ENCODE results near the gene CCDC170.

DNA sequence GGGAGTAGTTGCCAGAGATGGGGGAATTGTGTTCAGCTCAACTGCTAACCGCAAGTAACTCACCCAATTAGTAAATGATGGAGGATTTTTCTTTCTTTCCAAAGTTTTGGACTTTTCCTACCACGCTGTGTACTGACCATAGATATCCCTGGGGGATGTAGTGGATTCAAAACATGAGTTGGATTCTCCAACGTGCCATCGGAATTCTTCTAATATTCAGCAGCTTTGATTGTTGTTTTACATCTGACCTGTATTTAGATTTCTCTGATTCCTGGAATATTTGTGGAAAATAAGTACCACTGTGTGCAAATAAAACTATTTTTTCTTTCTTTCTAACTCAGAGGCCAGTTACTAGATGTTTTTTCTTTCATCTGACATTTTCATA lies 1.1 kb downstream of the CCDC170 start:
- no peak for TF ChIP-seq EZH2phosphoT487 (IDR thresholded peaks at IDR 0.05; ENCODE audit: borderline replicate concordance, low read depth)
- TF ChIP-seq, protein P1, sequence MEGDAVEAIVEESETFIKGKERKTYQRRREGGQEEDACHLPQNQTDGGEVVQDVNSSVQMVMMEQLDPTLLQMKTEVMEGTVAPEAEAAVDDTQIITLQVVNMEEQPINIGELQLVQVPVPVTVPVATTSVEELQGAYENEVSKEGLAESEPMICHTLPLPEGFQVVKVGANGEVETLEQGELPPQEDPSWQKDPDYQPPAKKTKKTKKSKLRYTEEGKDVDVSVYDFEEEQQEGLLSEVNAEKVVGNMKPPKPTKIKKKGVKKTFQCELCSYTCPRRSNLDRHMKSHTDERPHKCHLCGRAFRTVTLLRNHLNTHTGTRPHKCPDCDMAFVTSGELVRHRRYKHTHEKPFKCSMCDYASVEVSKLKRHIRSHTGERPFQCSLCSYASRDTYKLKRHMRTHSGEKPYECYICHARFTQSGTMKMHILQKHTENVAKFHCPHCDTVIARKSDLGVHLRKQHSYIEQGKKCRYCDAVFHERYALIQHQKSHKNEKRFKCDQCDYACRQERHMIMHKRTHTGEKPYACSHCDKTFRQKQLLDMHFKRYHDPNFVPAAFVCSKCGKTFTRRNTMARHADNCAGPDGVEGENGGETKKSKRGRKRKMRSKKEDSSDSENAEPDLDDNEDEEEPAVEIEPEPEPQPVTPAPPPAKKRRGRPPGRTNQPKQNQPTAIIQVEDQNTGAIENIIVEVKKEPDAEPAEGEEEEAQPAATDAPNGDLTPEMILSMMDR (IDR thresholded peaks at IDR 0.05), result no peak
- TF ChIP-seq, protein P2, sequence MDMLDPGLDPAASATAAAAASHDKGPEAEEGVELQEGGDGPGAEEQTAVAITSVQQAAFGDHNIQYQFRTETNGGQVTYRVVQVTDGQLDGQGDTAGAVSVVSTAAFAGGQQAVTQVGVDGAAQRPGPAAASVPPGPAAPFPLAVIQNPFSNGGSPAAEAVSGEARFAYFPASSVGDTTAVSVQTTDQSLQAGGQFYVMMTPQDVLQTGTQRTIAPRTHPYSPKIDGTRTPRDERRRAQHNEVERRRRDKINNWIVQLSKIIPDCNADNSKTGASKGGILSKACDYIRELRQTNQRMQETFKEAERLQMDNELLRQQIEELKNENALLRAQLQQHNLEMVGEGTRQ (IDR thresholded peaks at IDR 0.05; ENCODE audit: borderline replicate concordance, low read depth, low read length), result no peak
- TF ChIP-seq RAD21 (IDR thresholded peaks at IDR 0.05; ENCODE audit: low read length), result no peak
- TF ChIP-seq GATA2 (CRISPR knock-in tag; IDR thresholded peaks at IDR 0.05), result no peak
- no peak for TF ChIP-seq POLR2AphosphoS5 (IDR thresholded peaks at IDR 0.05; ENCODE audit: low read depth, low read length)
- no peak for TF ChIP-seq GABPA (IDR thresholded peaks at IDR 0.05; ENCODE audit: low read depth)
- no peak for TF ChIP-seq RFX5 (IDR thresholded peaks at IDR 0.05; ENCODE audit: low read length)
- TF ChIP-seq YY1 (IDR thresholded peaks at IDR 0.05; ENCODE audit: low read depth), result no peak
- no peak for TF ChIP-seq EP300 (IDR thresholded peaks at IDR 0.05; ENCODE audit: borderline replicate concordance in 1 of 2, low read depth in 1 of 2, low read length in 1 of 2)
- TF ChIP-seq RXRA (IDR thresholded peaks at IDR 0.05; ENCODE audit: borderline replicate concordance, low read depth), result no peak
